Glomerular visceral epithelial cell (primary cell): ENCODE results near the gene VAMP2.

Experiments used
- DNase-seq: peaks from one replicate; pipeline ENCODE4 v3.0.0-alpha.2; 2016; ENCODE audit errors: extremely low spot score

VAMP2 gene, protein sequence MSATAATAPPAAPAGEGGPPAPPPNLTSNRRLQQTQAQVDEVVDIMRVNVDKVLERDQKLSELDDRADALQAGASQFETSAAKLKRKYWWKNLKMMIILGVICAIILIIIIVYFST

DNA sequence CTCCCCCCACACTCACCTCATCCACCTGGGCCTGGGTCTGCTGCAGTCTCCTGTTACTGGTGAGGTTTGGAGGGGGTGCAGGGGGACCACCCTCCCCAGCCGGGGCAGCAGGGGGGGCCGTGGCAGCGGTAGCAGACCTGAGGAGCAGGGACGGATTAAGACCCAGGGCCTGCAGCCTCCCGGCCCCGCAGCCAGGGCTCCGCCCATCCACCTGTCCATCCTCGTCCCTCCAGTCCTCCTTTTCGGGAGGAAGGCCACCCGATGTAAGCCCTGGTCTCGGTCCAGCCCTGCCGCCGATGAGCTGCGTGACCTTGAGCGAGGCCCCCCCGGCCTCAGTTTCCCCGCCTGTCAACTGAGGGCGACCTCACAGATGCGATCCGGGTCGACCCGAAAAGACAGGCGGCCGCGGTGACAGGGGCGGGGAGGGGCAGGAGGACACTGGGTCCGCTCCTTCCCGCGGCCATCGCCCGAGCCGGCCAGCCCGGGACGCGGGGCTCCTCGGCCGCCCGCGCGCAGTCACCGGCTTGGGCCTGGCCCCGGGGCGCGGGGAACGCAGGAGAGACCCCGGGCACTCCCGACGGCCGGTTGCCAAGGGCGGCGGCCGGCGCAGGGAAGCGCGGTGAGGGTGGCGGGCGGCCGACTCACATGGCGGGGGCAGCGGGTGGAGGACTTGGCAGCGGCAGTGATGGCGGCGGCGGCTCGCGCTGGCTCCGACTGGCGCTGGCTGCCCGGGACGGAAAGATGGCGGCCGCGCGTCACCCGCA, at the start of gene VAMP2:
TSS of gene VAMP2 (minus strand) at position 716 of the 764 bp plus-strand sequence. CDS start at position 647, 69 bp downstream.
- DNase-seq, result peak; percentile 65

DNA sequence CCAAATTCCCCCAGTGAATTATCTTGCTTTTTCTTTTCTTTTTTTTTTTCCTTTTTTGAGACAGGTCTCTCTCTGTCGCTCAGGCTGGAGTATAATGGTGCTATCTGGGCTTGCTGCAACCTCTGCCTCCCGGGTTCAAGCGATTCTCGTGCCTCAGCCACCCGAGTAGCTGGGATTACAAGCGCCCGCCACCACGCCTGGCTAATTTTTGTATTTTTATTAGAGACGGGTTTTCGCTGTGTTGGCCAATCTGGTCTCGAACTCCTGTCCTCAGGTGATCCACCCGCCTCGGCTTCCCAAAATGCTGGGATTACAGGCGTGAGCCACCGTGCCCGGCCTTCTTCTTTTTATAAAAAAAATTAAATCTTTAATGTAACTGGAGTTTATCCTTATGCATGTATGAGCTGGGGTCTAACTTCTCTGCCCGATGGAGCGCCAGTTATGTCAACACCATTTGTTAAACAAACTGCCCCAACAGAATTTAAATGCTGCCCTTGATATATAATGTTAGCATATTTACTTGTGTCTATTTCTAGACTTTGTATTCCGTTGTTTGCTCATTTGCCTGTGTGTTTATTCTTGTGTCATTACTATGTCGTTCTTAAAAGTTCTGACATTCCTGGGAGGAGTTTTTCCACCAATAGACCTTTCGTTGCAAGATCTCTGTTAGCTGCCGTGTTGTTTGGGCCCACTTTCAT, 48.2 kb upstream of the VAMP2 start:
- DNase-seq, result no peak

DNA sequence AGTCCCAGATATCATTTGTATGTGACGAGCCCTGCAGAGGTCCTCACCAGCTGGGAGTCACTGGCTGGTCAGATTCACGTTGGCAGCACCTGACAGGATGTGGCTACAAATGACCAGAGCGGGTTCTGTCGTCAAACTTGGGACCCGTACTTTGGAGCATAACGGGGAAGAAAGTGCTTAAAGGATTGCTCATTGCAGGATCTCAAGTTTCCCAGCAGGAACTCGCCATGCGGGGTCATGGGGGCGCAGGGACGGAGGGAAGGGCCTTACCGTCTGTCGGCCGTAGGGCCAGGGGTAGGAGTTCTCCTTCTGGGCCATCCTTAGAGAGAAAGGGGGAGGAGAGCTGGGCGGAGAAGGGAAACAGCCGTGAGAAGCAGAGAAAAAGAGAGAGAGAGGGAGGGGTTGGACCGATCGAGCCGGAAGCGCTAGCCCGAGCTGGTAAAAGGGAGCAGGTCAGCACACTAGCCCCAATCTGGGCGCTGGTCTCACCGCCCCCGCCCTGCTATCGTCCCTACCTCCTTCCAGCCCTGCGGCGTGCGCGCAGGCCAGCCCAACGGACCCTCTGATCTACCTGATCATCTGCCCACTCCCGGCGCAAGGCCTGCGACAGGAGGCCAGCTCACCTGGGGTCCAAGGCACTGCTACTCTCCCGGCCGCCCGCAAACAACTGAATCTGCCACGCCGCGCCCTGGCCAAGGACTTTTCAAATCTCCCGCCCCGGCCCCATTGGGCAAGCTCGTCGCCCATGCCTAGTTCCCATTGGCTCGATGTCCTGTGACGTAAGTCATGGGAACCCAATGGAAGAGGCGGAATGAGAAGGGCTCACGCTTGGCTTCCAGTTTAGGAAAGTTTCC, 47.4 kb upstream of the VAMP2 start, which contains the start of gene AURKB:
TSS of gene AURKB (minus strand) at position 669 of the 854 bp plus-strand sequence. CDS start at position 318, 351 bp downstream.
- peak; percentile 97 for DNase-seq

DNA sequence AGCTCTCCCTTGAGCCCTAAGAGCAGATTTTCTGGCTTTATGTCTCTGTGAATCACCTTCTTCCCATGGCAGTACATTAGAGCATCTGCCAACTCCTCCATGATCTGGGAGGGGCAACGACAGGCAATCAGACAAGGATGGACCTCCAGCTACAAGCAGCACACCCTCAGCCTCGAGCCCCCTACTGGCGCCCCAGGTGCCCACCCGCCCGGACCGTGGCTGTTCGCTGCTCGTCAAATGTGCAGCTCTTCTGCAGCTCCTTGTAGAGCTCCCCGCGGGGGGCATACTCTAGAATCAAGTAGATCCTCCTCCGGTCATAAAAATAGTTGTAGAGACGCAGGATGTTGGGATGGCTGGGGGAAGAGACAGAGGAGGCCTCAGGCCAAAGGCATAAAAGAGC, 43.8 kb upstream of the VAMP2 start:
- DNase-seq, result no peak

DNA sequence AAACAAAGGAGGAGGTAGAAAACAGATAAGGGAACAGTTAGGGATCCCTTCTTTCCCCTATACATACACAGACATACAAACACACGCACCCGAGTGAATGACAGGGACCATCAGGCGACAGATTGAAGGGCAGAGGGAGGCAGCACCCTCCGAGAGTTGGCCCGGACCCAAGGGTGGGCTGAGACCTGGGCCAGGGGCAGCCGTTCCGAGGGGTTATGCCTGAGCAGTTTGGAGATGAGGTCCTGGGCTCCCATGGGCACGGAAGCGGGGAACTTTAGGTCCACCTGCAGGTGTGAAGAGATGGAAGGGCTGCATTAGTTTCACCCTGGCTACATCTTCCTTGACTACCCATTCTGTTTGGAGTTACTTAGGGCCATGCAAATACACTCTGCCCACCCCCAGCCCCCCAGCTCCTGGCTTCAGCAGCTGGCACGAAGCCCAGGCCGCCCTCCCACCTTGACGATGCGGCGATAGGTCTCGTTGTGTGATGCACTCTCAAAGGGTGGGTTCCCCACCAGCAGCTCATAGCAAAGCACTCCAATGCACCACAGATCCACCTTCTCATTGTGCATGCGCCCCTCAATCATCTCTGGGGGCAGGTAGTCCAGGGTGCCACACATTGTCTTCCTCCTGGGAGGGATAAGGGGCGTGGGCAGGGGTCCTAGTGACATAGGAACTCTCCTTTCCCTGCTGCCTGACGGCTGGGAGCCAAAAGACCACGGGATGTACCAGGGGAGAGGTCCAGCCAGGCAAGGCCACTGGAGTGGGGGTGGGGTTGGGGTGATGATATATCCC, 42.2 kb upstream of the VAMP2 start:
- DNase-seq, result no peak

DNA sequence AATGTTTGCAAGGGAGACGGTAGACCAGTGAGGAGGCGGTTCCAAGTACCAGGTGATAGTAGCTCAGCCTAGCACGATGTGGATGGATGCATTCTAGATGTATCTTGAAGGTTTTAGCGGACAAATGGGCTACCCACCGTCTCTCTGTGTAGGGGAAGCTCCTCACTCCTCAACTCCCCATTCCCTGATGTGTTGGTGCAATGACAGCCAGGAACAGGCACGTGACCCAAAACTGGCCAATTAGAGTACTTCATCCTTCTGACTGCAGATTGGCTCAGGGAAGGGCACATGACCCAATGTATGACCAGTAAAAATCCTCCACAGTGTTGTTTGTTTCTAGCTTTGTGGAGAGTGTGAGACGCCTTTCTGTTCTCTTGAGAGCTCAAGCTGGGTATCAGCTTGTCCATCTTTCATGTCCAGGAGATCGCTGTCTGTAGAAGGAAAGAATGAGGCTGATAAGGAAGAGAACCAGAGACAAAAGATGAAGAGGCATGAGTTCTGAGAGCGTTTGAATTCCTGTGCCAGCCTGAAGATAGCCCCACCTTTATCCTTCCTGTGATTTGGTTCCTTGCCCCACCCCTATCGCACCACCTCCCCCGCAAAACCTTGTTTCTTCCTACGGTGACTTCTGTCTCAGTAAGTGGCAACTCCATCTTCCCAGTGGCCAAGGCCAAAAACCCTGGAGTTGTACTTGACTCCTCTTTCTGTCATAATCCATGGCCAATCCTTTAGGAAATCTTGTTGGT, 29.5 kb upstream of the VAMP2 start:
- peak; percentile 84 for DNase-seq

DNA sequence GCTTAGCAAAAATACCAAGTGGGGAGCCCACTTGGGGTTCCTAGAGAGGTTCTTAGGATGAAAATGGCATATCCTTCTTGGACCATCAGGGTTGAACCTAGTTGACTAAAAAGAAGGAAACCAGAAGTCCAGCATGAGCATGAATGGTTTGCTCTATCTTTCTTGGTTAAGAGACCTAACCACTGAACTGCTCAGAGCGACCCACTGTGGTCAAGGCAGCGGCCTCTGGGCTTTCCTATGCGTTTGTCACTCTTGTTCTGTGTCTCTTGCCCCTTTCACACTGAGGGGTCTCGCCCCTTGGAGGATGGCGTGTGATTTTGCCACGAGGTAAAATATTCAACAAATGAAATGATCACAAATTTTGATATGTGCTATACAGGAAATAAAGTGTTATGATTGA, 27.8 kb upstream of the VAMP2 start:
- DNase-seq, result no peak

DNA sequence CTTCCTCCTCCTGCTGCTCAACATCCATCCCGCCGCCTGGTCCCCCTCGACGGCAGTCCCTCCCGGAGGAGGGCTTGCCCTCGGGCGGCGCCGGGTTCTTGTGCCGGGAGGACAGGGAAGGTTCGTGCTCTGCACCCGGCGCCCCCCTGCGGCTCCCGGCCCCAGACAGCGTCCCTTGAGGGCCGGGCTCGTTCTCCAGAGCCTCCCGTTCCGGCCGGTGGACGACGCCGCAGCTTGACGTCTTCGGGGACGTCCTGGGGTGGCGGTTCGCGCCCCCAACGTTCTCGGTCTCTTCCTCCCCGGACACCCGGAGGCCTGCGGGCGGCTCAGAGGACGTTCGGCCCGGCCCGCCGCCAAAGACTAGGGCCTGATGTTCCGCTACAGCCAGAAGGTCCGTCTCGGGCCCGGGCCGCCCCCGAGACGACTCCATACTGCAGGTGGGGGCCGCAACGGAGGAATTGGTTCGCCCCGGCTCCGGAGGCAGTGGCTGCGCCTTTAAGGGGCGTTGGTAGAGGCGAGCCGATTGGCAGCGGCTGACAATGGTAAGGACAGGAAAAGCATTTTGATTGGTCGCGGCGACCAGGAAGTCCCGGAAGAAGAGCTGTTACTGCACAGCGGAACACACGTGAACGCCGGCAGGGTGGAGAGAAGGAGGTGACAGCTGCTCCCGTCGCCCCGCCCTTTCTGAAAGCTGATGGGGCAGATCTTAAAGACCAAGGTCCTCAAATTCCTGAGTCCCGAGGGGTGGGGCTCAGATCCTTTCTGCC, 27.1 kb upstream of the VAMP2 start, which contains the start of gene BORCS6:
TSS of gene BORCS6 (minus strand) at position 470 of the 767 bp plus-strand sequence. CDS start at position 430, 40 bp downstream.
- DNase-seq, result peak; percentile 99

DNA sequence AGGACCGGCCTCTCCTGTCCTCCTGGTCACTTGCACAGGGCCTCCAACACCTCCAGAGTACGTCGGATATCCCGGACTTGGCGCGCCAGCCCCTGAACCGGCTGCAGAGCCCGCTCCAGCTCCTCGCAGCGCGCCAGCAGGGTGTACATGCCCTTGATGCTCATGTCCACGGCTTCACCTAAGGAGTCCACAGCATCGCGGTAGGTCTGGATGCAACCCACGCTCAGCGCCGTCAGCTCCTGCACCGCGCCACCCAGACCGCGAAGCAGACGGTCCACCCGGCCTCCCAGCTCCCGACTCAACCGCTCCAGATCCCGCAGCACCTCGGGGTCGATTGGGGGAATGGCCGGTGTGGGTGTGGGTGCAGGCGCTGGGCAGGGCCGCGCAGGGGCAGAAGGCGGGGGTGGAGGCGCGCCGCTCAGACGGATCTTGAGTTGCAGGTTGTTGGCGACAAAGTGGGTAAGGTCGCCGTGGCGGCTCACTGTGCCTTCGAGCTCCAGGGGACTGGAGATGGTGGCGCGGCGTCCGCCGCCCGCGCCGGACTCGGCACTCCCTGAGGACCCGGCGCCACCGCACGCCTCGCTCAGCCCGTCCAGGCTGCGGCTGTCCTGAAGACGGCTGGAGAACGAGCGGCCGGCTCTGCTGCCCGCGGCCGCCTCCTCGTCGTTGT, 26.4 kb upstream of the VAMP2 start:
- no peak for DNase-seq

DNA sequence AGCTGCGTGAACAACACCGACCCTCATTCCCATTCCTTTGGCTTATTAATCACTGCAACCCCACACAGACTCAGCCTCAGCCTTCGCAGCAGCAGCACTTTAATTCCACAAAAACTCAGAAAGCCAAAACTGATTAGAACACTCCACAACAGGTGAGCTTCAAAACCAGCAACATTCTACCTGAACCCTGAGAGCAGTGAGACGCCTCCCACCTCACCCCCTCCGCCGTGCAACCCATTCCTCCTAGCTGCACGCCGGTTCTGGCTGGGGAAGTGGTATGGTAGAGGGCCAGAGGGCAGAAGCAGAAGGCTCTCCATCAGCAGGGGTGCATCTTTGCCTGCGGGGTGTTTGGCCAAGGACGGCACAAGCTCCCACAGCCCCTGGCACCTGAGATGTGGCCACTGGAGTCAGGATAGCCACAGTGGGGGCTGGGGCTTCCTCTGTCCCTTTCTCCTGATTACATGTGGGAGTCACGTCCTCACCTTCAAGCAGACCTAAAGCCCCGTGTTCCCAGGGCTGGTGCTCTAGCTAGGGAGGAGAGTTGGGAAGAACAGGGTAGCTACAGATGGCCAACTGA, 25.6 kb upstream of the VAMP2 start:
- no peak for DNase-seq

DNA sequence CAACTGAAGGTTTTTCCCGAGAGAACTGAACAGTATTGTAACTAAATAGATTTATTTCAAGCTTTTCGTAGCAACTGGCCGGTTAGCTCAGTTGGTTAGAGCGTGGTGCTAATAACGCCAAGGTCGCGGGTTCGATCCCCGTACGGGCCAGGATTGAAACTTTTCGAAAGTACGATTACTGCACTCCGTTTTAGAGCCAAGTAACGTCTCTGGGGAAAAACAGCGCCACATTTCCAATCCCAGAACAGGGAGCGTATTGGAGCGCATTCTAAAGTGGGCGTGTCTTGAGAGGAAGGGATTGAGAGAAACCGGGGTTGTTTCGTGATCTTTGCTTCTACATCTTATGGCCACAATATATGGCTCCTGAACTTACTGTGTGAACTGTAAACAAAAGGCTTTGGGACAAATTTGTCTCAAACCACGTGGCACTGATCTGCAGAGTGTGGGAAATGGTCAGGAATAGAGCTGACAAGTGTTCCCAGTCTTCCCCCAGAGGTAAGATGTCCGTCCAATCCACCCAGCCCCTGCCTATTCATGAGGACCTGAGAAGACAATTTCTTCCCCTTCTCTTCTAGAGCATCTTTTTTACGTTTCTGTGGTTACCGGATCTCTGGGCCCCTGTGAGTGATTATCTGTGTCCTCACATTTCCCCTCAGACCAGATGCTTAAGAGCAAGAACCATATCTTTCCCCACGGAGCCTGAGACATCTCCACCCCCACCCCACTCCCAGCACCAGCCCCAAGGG, 24.9 kb upstream of the VAMP2 start:
- peak; percentile 99 for DNase-seq

DNA sequence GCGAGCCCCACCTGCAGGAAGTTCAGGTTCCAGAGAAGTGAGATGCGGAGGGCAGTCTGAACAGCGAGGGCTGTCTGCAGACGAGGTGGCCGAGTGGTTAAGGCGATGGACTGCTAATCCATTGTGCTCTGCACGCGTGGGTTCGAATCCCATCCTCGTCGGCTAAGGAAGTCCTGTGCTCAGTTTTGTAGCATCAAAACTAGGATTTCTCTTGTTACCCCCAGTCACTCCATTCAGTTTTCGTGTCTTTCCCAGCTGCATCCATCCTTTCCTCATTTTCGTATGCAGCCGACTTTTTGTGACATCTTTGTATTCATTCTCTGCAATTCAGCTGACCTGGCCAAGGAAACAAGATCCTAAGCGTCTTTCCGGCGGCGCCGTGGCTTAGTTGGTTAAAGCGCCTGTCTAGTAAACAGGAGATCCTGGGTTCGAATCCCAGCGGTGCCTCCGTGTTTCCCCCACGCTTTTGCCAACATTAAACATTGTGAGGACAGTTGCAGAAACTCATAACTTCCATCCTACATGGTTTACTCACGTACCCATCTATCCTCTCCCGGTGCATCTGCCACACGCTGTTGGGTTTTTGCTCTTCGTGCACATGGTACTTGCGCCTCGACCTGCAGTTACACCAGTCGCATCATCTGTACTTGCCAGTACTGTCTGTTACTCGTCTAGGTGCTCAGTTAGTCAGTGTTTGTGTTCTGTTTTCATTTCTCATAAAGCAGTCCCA, 24.2 kb upstream of the VAMP2 start:
- peak; percentile 97 for DNase-seq

DNA sequence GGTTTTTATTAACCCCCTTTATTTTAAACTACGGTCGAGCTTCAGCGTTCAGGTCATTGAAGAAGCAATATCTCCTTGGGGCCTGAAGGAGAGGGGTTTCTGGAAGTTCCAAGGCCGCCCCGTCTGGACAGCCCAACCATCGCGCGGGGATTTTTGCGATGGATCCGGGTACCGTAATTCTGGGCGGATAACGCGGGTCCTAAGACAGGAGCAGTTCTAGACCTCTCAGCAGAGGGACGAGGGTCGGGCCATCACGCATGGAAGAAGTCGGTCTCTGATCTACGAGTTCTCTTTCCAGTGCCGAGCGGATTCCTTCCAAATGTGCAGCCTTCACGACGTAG, 23.7 kb upstream of the VAMP2 start:
- no peak for DNase-seq

DNA sequence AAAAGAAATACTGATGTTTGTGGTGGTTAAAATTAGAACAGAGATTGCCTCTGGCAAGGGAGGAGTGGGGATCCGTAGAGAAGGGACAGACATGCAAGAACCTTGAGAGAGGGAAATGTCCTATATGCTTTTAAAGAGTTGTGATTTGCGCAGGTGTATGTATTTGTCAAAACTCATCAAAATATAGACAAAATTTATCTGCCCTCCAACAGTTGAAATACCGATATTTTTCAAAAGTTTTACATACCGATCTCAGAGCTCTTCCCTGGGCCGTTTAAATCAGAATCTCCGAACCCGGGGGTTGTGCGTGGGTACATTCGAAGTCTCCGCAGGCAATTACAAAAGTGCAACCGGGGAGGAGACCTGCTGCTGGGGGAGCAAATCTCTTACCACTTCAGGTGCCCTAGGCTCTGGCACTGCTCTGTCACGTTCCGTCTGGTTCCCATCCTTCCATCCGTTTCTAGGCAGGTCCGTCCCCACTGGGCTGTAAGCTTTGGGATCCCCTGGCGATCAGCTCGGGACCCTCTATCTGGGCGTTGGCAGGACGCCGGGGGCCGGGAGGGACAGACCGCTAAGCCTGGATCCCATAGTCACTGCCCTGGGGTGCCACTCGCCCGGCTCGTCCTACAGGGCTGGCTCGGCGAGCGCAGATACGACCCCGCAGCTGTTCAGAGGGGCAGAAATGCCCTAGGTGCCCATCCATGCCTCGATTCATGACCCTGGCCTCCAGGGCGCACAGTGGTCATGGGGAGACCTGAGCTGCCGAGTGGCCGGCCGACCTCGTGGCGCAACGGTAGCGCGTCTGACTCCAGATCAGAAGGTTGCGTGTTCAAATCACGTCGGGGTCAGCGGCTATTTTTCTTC, 23.1 kb upstream of the VAMP2 start:
- peak; percentile 87 for DNase-seq

DNA sequence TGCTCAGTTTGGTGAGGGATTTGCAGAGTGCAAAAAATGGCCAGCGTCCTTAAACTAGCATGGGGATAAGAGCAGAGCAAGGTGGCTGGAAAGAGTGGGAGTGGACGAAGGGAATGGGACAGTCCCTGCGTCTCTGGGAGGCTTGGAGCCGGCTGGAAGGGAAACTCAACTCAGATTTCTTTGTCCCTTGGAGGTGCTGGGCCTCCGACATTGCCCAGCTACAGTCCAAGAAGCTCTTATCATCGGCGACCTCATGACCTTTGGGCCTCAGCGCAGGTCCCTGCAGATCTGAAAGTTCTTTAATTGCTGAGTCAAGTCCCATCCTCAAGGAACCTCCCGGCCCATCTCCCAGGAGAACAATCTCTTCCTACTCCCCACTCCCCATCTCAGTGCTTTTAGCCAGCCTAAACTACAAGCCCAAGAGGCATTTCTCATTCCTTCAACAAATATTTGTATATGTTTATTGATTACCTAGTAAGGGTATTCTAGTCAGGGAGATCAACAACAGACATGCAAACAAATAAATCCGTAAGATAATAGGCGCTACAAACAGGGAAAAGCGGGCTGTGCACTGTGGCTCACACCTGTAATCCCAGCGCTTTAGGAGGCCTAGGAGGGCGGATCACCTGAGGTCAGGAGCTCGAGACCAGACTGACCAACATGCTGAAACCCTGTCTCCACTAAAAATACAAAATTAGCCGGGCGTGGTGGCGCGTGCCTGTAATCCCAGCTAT, 14.4 kb upstream of the VAMP2 start:
- DNase-seq, result no peak
